ENCODE data around the gene SYNGR3.

DNA sequence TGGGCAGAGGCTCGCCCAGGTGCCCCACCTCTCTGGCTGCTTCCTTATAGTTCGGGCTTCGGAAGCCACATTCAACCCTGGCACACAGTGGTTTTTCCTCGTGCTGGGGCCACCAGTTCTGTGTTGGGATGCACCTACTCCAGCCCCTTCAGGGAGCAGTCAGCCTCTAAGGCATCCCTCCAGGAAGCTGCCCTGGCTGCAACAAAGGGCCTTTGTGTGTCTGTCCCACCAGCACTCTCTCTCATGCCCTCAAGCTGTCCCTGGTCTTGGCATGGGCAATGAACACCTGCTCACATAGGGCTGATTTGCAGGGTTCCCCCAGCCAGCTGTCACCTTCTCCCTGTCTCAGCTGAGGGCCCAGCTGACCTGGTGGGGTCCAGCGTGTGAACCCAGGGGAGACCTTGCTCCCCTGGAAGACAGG lies 7.7 kb upstream of the SYNGR3 start:
- TF ChIP-seq CTCF (IDR thresholded peaks at IDR 0.05) (no peak), POLR2A (IDR thresholded peaks at IDR 0.05) (no peak), EP300 (IDR thresholded peaks at IDR 0.05) (no peak)
